Activated CD4-positive, alpha-beta T cell treated with anti-CD3 and anti-CD28 coated beads for 24 hours (primary cell): Measurements from ENCODE around the gene DENND1B.
"Not testable (repeated sequence)": the region's sequence is repeated elsewhere in the genome, so short reads cannot be mapped to it uniquely, and the experiment has no call there.

Experiments
- DNase-seq, 2 donors: peaks; one replicate each; pipeline ENCODE4 v3.0.0-alpha.2; 2020; ENCODE audit warnings: low read depth in 2 of 2

DENND1B gene

GRCh38 chr1:197782722-197783360, 7.6 kb upstream of the DENND1B start:
- no peak for DNase-seq

GRCh38 chr1:197781968-197782721, 6.9 kb upstream of the DENND1B start:
- DNase-seq: no peak

GRCh38 chr1:197779921-197780320, 4.6 kb upstream of the DENND1B start:
- no peak for DNase-seq

GRCh38 chr1:197778366-197778945, 3.2 kb upstream of the DENND1B start:
- no peak for DNase-seq

GRCh38 chr1:197776351-197777105, 1.2 kb upstream of the DENND1B start:
- peak; percentile 7 to 27 for DNase-seq

DNA sequence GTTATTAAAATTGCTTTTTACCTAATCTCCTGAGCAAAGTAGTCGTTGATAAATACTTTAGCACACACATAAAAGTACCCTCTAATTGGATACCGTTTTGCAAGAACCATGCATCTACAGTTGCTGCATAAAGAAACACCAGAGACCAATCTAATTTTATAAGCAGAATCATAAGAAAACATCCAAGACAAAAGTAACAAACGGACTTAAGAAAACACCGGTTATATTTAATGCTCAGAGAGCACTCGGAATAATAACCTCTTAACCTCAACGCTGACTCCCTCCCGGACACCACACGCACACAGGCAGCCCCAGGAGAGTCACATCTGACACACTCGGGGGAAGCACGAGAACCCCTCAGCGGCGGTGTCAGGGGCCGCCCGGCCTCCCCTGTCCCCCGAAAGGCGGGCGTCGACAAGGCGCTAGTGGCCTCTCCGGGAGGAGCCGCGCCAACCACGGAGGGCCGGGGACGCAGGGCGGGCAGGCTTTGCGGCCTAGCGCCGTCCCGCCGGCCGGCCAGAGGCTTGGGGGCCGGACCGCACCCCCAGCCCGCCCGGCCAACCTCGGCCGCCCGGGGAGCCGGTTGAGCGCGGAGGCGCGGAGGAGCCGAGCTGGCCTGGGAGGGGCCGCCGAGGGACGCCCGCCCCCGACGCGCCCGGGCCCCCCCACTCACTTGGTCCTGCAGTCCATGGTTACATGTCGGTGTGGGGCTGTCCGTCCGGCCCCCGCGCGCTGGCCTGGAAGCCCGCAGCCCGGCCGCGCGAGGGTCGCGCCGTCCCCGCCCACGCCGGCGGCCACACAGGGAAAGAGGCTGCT, 606 bp downstream of the DENND1B start:
- peak; percentile 10 to 22 for DNase-seq

- no peak for DNase-seq
These were observed 1.4 kb downstream of the DENND1B start for GRCh38 chr1:197773856-197774255.

DNA sequence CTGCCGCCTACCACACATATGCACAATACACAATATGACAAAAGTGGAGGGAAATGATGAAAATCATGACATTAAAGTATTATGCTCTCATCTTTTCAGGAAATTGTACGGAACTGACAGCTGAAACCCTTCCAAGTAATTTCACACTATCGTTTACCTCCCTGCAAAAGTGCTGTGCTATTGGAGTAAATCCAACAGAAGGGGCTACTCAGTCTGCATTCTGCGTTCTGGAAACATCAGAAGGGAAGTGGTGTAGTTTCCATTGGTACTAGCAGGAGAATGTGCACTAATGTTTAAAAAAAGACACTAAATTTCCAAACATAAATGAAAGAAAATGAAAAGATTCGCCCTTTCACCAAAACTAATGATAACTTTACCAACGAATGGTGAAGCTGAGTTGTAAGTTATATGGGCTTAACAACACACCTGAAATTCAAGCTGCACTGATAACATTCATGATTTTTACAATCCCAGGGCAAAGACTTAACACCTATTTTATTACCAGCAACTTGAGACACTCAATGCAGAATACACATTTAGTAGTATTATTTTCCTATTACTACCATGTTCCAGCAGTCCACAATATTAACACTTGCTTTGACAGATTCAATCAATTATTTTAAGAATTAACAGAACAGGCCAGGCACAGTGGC, 3.2 kb downstream of the DENND1B start:
- no peak for DNase-seq

GRCh38 chr1:197771386-197771785, 3.9 kb downstream of the DENND1B start:
- no peak for DNase-seq

GRCh38 chr1:197770243-197770642, 5.0 kb downstream of the DENND1B start:
- no peak for DNase-seq

DNA sequence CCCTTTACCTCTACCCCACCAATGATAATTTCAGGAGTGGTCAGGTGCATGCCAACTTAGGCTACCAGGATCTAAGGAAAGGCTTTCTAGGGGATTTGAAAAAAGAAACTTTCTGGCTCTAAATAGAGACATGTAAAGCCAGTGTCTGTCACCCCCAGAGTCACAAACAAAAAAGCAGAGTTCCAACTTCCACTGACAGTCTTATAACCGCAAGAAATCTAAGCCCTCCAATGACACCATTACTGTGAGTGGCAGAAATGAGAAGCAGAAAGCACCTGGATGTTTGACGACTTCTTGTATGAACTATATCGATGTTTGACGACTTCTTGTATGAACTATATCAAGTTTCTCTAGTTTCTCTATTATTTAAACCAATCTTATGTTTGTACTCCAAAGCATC, 6.0 kb downstream of the DENND1B start:
- no peak for DNase-seq

- DNase-seq: no peak
These were observed 7.1 kb downstream of the DENND1B start for GRCh38 chr1:197768014-197768805.

DNA sequence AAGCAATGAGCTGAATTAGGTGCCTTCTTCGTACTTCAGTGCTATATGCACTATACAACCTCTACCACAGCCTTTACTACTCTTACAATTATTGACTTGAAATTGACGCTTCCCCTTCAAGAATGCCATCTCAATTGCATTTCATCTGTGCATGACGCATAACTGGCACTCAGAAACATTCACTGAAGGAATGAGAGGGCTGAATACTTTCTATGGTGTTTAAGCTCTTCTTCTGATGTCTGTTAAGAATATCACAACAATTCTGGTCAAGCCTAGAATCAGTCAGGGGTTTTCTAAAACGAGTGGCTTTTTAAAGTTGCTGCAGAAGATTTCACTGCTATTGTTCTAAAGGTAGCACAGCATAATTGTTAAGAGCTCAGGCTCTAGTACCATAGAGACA, 11.5 kb downstream of the DENND1B start:
- DNase-seq: no peak

- DNase-seq: no peak
These were observed 12.0 kb downstream of the DENND1B start for GRCh38 chr1:197763307-197763706.

DNA sequence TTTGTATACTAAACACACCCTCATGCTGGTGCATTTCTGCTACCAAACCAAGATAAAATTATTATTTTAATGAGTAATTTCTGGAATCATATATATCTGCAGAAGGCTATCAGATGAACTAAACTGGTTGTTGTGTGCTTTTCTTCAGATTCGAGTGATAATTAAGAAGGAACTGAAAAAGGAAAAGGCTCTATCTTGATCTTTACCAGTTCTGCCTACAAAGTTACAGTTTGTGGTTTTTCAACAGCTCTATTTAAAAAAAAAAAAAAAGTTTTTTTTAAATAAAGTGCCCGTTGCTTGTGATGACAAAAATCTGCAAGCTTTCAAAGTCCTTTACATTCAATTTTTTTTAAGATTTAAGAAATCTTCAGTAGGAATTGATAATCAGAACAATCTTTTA, 13.6 kb downstream of the DENND1B start:
- DNase-seq: no peak

DNA sequence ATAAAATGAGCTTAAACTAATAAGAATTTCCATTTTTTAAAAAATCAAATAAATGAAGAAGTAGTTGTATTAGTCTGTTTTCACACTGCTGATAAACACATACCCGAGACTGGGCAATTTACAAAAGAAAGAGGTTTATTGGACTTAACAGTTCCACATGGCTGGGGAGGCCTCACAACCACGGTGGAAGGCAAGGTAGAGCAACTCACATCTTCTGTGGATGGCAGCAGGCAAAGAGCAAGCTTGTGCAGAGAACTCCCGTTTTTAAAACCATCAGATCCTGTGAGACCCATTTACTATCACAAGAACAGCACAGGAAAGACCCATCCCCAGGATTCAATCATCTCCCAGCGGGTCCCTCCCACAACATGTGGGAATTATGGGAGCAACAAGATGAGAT, 19.7 kb downstream of the DENND1B start:
- DNase-seq: not testable (repeated sequence)

DNA sequence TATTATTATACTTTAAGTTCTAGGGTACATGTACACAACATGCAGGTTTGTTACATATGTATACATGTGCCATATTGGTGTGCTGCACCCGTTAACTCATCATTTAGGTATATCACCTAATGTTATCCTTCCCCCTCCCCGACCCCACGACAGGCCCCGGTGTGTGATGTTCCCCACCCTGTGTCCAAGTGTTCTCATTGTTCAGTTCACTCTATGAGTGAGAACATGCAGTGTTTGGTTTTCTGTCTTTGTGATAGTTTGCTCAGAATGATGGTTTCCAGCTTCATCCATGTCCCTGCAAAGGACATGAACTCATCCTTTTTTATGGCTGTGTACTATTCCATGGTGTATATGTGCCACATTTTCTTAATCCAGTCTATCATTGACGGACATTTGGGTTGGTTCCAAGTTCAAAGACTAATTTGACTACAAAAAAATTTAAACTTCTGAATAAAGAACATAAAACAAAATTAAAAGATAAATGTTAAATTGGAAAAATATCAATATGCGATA, 22.6 kb downstream of the DENND1B start:
- not testable (repeated sequence) for DNase-seq

- no peak for DNase-seq
These were observed 24.9 kb downstream of the DENND1B start for GRCh38 chr1:197750366-197750765.

DNA sequence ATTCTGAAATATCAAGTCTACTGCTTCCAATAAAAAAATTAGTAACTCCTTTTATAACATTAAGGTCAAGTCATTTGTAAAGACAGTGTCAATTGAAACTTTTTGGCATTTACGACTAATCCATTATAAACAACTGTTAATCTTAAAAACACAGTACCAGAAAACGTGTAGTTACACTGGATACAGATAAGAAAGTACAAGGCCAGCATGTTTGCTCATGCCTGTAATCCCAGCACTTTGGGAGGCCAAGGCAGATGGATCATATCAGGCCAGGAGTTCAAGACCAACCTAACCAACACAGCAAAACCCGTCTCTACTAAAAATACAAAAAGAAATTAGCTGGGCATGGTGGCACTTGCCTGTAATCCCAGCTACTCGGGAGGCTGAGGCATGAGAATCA, 29.4 kb downstream of the DENND1B start:
- no peak for DNase-seq

GRCh38 chr1:197744979-197745378, 30.3 kb downstream of the DENND1B start:
- no peak for DNase-seq
